ENCODE measurements around the gene SLC25A21.

GRCh38 chr14:36658123-36659009, 514.0 kb downstream of the SLC25A21 start:
- TF ChIP-seq CTCF (IDR thresholded peaks at IDR 0.05), result no peak
- no peak for TF ChIP-seq POLR2A (IDR thresholded peaks at IDR 0.05)
- TF ChIP-seq POLR2AphosphoS5 (IDR thresholded peaks at IDR 0.05), result no peak
